Measurements from ENCODE around the gene FOCAD.

- TF ChIP-seq ZBTB7A (IDR thresholded peaks at IDR 0.05; ENCODE audit: low read depth) (no peak), FOXM1 (IDR thresholded peaks at IDR 0.05; ENCODE audit: borderline replicate concordance, low read depth) (no peak), CEBPB (IDR thresholded peaks at IDR 0.05) (no peak), TEAD4 (IDR thresholded peaks at IDR 0.05) (no peak), USF1 (IDR thresholded peaks at IDR 0.05) (no peak), TCF12 (IDR thresholded peaks at IDR 0.05; ENCODE audit: low read depth) (no peak), EGR1 (IDR thresholded peaks at IDR 0.05) (no peak), CREB1 (IDR thresholded peaks at IDR 0.05; ENCODE audit: low read depth) (no peak)
Observed at GRCh38 chr9:20870115-20870514, 186.1 kb downstream of the FOCAD start.

Data from Ishikawa (cell line).